ENCODE data around the gene SYNGAP1.

GRCh38 chr6:33425668-33426577 lies 6.1 kb downstream of the SYNGAP1 start:
- TF ChIP-seq SUZ12 (IDR thresholded peaks at IDR 0.05; ENCODE audit: low read length) (no peak), POLR2A (IDR thresholded peaks at IDR 0.05; ENCODE audit: control extremely low read depth in 1 of 2, low read depth in 2 of 2, low read length in 2 of 2) (peak in 1 of 2 experiments; percentile 40; a peak in 1 of 3 replicates), CTCF (IDR thresholded peaks at IDR 0.05; ENCODE audit: control extremely low read depth in 1 of 3, insufficient read depth in 1 of 3, low read depth in 1 of 3, low read length in 3 of 3) (peak in 2 of 3 experiments; percentile 61 to 63; a peak in 3 of 4 replicates), HDAC2 (IDR thresholded peaks at IDR 0.05; ENCODE audit: borderline replicate concordance in 1 of 2, low read depth in 2 of 2, low read length in 2 of 2) (no peak), TAF1 (IDR thresholded peaks at IDR 0.05; ENCODE audit: low read depth, low read length) (0 out of 2 replicates have a peak, but pooled peaks have one; percentile 45), ATF2 (IDR thresholded peaks at IDR 0.05; ENCODE audit: low read length) (no peak), CREB1 (IDR thresholded peaks at IDR 0.05) (no peak), EP300 (IDR thresholded peaks at IDR 0.05; ENCODE audit: borderline replicate concordance in 1 of 2, low read depth in 2 of 2, low read length in 2 of 2) (no peak), CEBPB (IDR thresholded peaks at IDR 0.05; ENCODE audit: low read depth, low read length) (no peak), MAX (IDR thresholded peaks at IDR 0.05) (peak; percentile 85), BRCA1 (IDR thresholded peaks at IDR 0.05; ENCODE audit: low read depth, low read length) (no peak), EZH2 (IDR thresholded peaks at IDR 0.05; ENCODE audit: low read depth, low read length, severe bottlenecking) (no peak), RFX5 (IDR thresholded peaks at IDR 0.05; ENCODE audit: borderline replicate concordance, low read depth, low read length) (no peak), CHD2 (IDR thresholded peaks at IDR 0.05; ENCODE audit: low read length) (no peak)
